NCI-H446 (cell line): ENCODE results near the gene SPTAN1.

ENCODE experiments used
- DNase-seq, 2 experiments: peaks; one replicate each; lab custom pipeline; 2025; lab: John Stamatoyannopoulos, UW

The SPTAN1 gene

DNA sequence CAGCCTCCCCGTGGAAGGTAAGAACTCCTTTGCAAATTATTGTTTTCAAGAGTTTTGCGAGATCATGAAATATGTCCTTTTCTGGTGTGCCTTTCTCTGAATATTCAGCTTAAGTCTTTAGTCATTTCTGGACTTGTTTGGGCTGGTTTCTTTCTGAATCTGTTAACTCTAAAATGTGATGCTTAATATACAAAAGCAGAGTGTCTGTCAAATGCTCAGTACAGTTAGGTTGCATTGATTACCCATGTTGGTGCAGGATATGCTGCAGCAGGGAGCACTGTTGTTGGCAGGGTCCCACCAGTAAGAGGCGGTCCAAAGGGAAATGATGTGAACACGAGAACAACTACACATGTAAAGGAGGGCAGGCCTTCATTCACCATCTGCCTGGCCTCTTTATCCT lies 47.7 kb downstream of the SPTAN1 start:
- DNase-seq = no peak

DNA sequence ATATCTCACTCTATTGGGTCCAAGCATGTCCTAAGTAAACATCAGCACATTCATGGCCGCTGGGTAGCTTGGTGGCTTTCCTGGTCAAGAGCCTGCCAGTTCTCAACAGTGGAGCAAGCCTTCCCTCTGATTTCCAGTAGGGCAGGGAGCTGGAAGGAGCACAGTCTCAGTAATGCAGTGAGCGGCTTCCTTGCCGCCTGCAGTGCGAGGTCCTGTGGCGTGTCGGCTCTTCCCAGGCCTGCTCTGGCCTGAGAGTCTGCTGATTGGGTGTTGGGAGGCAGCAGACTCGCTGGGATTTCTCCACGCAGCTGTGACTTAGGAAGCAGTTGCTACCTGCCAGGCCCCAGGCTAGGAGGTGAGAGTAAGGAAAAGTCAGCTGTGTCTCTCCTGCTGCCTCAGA lies 51.3 kb downstream of the SPTAN1 start:
- DNase-seq = no peak

DNA sequence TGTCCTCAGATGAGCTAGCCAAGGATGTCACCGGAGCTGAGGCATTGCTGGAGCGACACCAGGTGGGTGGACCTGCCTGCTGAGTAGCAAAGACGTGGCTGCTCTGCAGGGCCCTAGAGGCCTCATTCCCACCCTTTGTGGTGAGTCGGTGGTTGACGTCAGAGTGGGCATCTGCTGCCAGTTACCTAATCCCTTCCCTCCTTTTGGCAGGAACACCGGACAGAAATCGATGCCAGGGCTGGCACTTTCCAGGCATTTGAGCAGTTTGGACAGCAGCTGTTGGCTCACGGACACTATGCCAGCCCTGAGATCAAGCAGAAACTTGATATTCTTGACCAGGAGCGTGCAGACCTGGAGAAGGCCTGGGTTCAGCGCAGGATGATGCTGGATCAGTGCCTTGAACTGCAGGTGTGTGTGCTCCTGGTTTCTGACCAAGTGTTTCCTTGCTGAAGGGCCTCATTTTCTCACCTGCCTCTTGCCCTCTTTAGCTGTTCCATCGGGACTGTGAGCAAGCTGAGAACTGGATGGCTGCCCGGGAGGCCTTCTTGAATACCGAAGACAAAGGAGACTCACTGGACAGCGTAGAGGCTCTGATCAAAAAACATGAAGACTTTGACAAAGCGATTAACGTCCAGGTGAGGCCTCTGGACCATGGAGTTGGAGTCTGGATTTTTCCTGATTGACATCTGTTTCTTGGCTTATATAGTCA lies 55.4 kb downstream of the SPTAN1 start:
- peak; percentile 87 to 91 for DNase-seq

DNA sequence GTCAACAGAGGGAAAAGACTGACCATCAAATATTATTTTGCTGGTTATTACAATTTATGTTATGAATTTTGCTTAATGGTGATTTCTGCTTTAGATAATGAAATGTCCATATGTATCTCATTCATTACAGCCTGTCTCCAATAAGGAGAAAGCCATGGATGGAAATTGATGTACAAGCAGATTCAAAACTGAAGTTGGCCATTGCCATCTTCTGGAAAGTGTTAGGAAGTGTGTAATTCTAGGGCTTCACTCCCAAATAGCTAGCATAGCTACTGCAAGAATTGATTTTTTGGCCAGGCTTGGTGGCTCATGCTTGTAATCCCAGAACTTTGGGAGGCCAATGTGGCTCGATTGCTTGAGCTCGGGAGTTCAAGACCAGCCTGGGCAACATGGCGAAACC lies 58.5 kb downstream of the SPTAN1 start:
- DNase-seq = no peak

DNA sequence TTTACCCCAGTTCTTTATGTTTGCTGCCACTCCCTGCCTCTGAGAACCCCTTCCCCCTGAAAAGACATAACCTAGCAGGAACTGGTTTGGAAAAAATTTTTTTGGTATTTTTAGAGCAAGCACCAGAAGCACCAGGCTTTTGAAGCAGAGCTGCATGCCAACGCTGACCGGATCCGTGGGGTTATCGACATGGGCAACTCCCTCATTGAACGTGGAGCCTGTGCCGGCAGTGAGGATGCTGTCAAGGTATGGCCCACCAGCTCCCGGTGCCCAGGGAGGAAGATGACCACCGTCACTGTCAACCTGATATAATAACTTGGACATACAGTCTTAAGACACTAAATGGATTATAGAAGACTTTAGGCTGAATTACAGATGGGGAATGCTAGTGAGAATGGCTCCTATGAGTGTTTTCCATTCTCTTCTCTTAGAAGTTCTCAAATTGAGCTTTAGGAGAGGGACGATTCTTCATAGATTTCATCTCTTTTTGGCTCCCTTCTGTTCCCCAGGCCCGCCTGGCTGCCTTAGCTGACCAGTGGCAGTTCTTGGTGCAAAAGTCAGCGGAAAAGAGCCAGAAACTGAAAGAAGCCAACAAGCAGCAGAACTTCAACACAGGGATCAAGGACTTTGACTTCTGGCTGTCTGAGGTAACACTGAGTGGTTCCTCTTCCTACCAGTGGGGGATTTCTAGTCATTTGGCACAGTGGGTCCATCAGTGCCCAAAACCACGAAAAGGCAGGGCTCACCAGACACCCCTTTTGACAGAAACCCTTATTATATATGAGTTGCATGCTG lies 59.4 kb downstream of the SPTAN1 start:
- DNase-seq = no peak

DNA sequence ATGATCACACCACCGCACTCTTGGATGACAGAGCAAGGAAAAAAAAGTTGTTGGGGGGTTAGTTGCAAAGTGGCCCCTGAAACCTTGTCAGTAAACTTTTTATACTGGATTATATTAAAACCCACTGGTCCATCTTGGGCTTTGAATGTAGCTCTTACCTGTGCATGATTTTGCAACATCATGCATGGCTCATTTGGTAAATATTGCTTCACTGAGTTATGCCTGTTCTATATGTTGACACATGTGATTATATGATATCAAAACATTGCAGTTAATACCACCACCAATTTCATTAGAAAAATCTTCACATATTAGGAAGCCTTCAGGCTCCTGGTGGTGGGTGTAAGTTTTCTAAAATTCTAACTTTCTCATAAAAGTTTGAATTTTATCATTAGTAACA lies 62.3 kb downstream of the SPTAN1 start:
- DNase-seq = no peak

DNA sequence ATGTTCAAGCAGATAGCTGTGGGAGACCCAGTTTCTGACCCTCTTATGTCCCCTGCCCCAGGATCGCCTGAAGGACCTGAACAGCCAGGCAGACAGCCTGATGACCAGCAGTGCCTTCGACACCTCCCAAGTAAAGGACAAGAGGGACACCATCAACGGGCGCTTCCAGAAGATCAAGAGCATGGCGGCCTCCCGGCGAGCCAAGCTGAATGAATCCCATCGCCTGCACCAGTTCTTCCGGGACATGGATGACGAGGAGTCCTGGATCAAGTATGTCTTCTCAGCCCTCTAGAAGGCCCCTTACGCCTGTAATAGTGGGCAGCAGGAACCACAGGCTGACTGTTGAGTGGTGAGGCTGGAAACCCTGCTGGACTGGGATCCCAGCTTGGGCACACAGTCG lies 63.2 kb downstream of the SPTAN1 start:
- DNase-seq = no peak

DNA sequence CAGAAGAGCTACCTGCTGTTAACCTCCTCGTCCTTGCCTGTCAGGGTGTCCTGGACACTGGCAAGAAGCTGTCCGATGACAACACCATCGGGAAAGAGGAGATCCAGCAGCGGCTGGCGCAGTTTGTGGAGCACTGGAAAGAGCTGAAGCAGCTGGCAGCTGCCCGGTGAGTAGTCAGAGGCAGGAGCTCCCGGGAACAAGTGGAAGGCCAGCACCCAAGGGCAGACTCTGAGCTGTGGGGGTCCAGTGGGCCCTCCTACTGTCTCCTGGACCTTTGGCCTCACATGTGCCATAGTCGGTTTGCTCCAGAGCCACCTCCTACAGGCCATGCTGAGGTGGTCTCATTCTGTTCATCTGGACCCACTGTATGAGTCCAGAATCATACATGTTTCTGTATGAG lies 65.6 kb downstream of the SPTAN1 start:
- DNase-seq = no peak

DNA sequence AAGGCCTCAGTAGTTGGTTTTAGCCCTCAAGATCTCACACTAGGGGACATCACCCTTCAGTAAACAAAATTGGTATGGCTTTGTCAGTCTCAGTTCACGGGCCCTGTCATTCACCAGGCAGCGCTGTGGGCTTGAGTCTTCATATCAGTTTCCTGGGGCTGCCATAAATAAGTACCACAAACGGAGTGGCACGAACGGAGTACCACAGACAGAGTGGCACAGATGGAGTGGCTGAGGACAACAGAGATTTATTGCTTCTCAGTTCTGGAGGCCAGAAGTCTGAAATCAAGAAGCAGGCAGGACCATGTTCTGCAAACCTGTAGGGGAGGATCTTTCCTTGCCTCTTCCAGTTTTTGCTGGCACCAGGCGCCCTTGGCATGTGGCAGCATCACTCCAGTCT lies 66.7 kb downstream of the SPTAN1 start:
- DNase-seq = no peak

DNA sequence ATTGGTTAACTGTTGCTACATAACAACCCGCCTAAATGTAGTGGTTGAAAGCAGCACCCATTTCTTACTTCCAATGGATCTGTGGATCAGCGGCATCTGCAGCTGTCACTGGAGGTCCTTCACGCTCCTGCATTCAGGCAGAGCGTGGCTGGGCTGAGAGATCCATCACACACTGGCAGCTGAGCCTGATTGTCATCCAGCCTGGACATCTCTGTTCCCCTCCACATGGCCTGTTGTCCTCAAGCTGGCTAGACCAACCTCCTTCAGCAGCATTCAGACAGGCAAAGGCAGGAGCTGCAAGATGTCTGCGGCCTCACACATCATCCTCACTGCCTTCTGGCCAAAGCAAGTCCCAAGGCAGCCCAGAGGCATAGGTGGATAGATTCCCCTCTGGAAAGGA lies 67.4 kb downstream of the SPTAN1 start:
- no peak for DNase-seq

DNA sequence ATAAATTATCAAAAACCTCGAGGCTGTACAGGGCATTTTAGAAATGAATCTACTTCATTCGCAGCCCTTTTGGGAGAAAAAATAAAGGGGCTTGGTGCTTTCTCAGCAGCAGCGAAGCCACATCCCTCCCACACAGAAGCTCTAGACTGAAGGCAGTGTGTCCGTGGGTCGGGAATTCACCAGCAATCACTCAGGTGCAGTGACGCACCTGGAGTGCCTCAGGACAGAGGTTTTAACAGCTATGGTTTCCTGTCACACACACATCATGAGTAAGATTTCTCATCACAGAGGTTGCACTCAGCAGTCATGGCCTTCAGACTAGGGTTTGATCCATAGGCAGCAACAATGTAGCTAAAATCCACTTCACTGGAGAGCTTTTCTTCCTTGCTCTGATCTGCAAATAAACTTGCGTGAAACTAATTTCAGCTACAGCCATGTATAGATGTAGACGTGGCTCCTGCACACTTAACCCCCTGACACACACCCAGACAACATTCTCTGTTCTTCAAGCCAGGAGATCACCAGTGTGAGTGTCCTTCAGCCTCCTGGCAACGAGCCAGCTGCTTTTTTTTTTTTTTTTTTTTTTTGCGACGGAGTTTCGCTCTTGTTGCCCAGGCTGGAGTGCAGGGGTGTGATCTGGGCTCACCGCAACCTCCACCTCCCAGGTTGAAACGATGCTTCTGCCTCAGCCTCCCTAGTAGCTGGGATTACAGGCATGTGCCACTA lies 69.5 kb downstream of the SPTAN1 start:
- no peak for DNase-seq

DNA sequence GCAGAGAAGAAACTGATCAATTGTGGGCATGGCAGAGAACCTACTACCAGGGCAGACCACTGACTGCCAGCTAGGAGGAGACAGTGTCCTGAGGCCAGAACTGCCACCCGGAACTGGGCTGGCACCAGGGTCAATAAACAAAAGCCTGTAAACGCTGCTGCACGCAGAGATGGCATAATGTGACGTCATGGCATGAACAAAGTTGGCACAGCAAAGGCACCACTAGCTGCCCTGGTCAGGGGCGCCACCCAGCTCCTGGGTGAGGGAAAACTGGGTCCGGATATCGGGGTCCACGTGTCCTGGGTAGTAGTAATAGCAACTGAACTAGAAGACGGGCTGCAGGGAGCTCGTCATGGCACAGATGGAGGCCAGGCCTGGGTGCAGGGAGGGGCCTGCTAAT lies 72.2 kb downstream of the SPTAN1 start:
- no peak for DNase-seq

DNA sequence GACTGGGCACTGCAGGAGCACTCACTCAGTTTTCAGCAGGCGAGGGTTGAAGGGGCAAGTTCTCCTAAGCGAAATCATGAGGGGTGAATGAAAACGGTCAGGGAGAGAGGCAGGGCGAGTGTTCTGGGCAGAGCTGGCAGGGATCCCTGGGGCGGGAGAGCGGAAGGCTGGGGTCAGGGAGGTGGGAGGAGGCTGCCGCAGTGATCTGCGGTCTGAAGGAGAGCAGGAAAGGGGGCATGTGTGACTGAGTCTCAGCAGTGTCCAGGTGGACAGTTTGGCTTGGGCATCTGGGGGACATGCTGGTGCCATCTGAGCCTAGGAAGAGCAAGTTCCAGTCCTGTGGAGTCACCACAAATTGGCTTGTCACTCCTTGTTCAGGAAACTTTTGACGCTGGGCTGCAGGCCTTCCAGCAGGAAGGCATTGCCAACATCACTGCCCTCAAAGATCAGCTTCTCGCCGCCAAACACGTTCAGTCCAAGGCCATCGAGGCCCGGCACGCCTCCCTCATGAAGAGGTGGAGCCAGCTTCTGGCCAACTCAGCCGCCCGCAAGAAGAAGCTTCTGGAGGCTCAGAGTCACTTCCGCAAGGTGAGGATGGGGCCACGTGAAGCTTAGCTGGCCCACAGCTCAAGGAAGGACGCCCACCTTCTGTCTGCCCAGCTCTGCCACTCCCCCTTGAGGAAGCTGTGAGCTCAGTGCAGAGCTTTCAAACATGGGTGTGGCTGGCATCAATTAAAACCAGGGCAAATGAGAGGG lies 73.2 kb downstream of the SPTAN1 start:
- no peak for DNase-seq

DNA sequence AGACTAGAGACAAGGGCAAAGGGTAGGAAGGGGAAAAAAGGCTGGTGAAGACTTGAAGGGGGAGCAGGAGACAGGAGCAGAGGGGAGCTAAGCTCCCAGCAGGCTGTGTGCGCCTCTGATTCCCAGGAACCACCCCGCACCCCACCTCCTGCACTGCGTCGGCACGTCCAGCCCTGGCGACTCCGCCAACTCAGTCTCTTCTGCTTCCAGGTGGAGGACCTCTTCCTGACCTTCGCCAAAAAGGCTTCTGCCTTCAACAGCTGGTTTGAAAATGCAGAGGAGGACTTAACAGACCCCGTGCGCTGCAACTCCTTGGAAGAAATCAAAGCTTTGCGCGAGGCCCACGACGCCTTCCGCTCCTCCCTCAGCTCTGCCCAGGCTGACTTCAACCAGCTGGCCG lies 73.8 kb downstream of the SPTAN1 start:
- no peak for DNase-seq

DNA sequence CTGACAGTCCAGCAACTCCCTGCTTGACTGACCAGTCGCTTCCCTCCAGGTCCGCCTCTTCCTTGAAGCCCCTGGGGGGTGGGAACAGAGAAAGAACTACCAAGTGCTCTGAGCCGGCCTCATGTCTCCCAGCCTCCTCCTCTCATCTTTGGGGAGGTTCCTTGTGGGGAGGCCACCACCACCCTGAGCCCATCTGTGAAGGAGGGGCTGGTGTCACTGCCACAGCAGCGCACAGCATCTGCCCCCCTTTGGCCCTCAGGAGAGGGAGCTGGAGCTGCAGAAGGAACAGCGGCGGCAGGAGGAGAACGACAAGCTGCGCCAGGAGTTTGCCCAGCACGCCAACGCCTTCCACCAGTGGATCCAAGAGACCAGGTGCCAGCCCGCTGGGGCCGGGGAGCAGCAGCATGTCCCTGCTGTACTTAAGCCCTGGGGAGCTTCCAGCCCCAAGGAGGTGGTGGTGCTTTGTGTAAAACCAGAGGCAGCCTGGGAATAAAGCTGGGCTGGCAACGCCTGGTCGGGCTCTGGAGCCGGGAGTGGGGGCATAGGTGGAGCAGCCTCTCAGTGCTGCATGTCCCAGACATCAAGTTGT lies 74.8 kb downstream of the SPTAN1 start:
- no peak for DNase-seq

DNA sequence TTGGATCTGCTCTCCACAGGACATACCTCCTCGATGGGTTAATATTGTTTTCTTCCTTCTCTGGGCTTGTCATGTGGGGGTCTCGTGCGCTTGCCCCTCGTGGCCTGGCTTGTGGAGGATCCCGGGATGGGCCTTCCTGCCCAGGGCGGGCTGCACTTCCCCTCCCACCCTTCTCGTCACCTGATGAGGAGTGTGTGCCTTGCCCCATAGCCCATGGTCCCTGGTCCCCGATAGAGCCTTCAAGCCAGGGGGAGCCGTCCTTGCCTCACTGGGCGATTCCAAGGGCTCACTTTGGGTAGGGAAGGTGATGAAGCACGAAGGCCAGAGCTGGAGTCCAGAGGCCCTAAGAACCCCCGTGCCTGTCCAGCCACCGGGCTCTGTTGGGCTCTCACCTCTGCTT lies 75.5 kb downstream of the SPTAN1 start:
- no peak for DNase-seq

DNA sequence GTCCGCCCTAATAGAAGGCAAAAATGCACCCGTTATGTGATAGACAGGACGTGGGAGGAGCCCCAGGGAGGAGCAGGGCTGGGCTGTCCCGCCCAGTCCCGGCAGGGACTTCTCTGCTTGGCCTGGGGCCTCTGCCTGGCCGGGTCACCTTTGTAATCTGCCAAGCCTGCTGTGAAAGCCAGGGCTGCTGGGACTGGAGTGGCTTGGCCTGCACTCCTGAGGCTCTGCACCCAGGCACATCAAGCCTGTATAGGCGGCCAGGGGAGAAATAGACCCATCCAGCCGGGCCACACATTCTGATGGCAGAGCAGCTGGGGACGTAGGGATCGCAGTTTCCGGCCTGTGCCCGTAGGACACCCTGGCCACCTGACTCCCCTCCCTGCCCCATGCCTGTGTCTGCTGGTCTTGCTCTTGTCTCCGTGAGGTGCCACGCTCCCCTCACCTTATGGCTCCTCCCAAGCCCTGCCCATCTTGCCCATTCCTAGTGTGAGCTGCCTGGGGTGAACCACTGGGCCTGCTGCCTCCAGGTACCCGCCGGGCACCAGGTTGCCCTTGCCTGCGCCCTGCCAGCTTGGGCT lies 76.2 kb downstream of the SPTAN1 start:
- DNase-seq = no peak

DNA sequence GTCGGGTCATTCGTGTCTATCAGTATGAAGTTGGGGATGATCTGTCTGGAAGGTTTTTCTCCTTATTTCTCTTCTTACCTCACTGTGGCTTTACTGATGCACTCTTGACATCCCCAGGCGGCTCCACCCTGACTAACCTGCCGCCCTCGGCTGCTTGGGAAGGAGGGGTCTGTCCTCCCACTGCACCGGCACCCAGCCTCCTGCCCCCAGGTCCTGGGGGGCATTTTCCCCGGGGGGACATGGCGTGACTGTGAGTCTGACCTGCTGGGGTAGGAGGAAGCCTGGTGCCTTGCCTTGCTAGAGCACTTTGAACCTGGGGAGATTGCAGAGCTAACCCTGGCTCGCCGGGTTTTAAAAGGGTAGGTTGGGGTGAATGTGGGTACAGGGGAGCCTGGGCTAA lies 76.7 kb downstream of the SPTAN1 start:
- DNase-seq = no peak

DNA sequence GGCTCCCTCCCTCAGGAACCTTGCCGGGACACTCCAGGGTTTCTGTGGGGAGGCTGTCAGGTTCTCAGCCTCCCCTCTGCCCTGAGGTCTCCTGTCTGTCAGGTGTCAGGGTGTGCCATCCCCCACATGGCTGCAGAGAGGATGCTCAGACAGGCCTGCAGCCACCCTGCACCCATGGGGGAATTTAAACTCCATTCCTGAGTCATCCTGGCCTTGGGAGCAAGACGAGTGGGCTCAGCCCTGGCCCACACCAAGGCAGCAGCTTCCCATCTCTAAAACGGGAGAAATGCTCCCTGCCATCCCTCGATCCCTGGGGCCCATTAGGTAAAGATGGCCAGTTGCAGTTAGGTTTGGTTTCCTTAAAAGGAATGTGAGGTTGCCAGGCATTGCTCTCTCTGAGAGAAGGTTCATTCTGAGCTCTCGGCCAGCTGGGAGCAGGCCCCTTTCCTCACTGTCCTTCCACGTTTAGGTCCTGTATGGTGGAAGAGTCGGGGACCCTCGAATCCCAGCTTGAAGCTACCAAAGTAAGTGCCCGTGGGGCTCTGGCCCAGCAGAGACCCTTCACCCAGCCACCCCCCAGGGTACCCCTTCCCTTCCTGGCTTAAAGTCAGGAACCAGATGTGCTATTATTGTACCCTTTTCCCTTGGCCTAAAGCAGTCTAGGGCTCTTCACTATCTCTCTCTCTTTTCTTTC lies 77.6 kb downstream of the SPTAN1 start:
- DNase-seq = no peak

DNA sequence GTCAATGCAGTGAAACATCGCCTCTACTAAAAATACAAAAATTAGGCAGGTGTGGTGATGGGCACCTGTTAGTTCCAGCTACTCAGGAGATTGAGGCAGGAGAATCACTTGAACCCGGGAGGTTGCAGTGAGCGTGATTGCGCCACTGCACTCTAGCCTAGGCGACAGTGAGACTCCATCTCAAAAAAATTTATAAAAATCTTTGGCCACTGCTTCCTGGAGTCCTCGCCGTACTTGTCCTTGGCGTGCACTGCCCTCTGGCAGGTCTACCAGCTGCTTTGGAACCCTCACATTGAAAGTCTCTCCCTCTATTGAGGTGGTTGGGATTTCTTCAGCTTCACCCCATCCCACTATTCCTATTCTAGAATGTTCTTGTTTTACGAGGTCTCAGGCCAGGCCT lies 79.2 kb downstream of the SPTAN1 start:
- DNase-seq = no peak

DNA sequence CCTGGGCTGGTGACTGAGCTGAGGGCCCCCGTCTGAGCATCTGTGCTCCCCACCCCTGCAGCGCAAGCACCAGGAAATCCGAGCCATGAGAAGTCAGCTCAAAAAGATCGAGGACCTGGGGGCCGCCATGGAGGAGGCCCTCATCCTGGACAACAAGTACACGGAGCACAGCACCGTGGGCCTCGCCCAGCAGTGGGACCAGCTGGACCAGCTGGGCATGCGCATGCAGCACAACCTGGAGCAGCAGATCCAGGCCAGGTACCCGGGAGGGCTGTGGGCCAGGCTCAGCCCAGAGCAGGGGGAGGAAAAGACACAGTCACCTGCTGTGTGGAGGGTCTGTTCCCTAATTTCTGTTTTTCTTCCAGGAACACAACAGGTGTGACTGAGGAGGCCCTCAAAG lies 79.7 kb downstream of the SPTAN1 start:
- DNase-seq = no peak
